Astrocyte (in vitro differentiated cells and primary cell): Measurements from ENCODE around the gene LDB1. TPM values are rescaled to one million over a fixed set of nuclear protein-coding genes. Genes with fewer than 3 reads are reported as not detected.

Experiments
- DNase-seq: peaks from one replicate; pipeline ENCODE4 v3.0.0-alpha.2; 2010; ENCODE audit warnings: low read depth
- FAIRE-seq: peaks from 2 replicates; lab custom pipeline; 2011; peaks lifted over from hg19 to GRCh38; lab: Jason Lieb, UNC
- H2AFZ ChIP-seq: 2 replicates; pipeline ENCODE4 v1.6.0; 2012; ENCODE audit warnings: low read depth, low read length, inconsistent platforms
- H3K27ac ChIP-seq: 2 replicates; pipeline ENCODE4 v1.5.1; 2011; ENCODE audit warnings: low read depth, low read length, inconsistent platforms
- H3K27me3 ChIP-seq: 2 replicates; pipeline ENCODE4 v1.6.0; 2011; ENCODE audit warnings: low read length, inconsistent platforms; ENCODE audit not compliant: insufficient read depth
- H3K36me3 ChIP-seq: 2 replicates; pipeline ENCODE4 v1.5.1; 2011; ENCODE audit warnings: low read length, inconsistent platforms; ENCODE audit not compliant: insufficient read depth
- H3K4me1 ChIP-seq: 2 replicates; pipeline ENCODE4 v1.5.1; 2011; ENCODE audit warnings: low read length, inconsistent platforms; ENCODE audit not compliant: insufficient read depth
- H3K4me2 ChIP-seq: 2 replicates; pipeline ENCODE4 v1.6.0; 2012; ENCODE audit warnings: low read length, inconsistent platforms
- H3K4me3 ChIP-seq: 2 replicates; pipeline ENCODE4 v1.5.1; 2011; ENCODE audit warnings: low read depth, mild to moderate bottlenecking, low read length, inconsistent platforms; ENCODE audit not compliant: insufficient read depth
- H3K79me2 ChIP-seq: 2 replicates; pipeline ENCODE4 v1.6.0; 2012; ENCODE audit warnings: mild to moderate bottlenecking, low read length, inconsistent platforms; ENCODE audit not compliant: insufficient read depth
- H3K9ac ChIP-seq: 2 replicates; pipeline ENCODE4 v1.6.0; 2012; ENCODE audit warnings: mild to moderate bottlenecking, low read length, inconsistent platforms
- H3K9me3 ChIP-seq: 2 replicates; pipeline ENCODE4 v1.5.1; 2012; ENCODE audit warnings: low read depth, mild to moderate bottlenecking, low read length, inconsistent platforms; ENCODE audit not compliant: insufficient read depth
- H4K20me1 ChIP-seq: 2 replicates; pipeline ENCODE4 v1.6.0; 2012; ENCODE audit warnings: low read length, inconsistent platforms; ENCODE audit not compliant: insufficient read depth
- H3K27ac Mint-ChIP-seq: one replicate; pipeline ENCODE4 v1.8.0; 2021; ENCODE audit warnings: mild to moderate bottlenecking, mixed read lengths; ENCODE audit not compliant: unreplicated experiment
- H3K27me3 Mint-ChIP-seq: one replicate; pipeline ENCODE4 v1.8.0; 2021; ENCODE audit warnings: low read depth, mixed read lengths; ENCODE audit not compliant: unreplicated experiment
- H3K36me3 Mint-ChIP-seq: one replicate; pipeline ENCODE4 v1.8.0; 2021; ENCODE audit warnings: low read depth, mixed read lengths; ENCODE audit not compliant: unreplicated experiment
- H3K4me1 Mint-ChIP-seq: one replicate; pipeline ENCODE4 v1.8.0; 2021; ENCODE audit warnings: low read depth, mixed read lengths; ENCODE audit not compliant: unreplicated experiment
- H3K4me3 Mint-ChIP-seq: one replicate; pipeline ENCODE4 v1.8.0; 2021; ENCODE audit warnings: mild to moderate bottlenecking, moderate library complexity, mixed read lengths; ENCODE audit not compliant: unreplicated experiment
- H3K9me3 Mint-ChIP-seq: one replicate; pipeline ENCODE4 v1.8.0; 2021; ENCODE audit warnings: mild to moderate bottlenecking, mixed read lengths; ENCODE audit not compliant: unreplicated experiment
- EZH2 ChIP-seq: IDR thresholded peaks from 2 replicates; pipeline ENCODE4 v1.6.1; 2012; ENCODE audit warnings: mild to moderate bottlenecking, low read length, inconsistent platforms; ENCODE audit not compliant: insufficient read depth
- total RNA-seq: library from RNA; stranded (reverse); gene quantifications from 2 replicates; pipeline ENCODE4 v1.2.1, GENCODE V29; 2021
- TF ChIP-seq, protein P1 (sequence below): IDR thresholded peaks from 2 replicates; pipeline ENCODE4 v1.5.1; 2011; ENCODE audit warnings: low read depth, mild to moderate bottlenecking, inconsistent platforms, low read length, moderate library complexity; ENCODE audit not compliant: insufficient read depth

Gene LDB1
- total RNA-seq, 1 donor from 2014 or later = 134 TPM

DNA sequence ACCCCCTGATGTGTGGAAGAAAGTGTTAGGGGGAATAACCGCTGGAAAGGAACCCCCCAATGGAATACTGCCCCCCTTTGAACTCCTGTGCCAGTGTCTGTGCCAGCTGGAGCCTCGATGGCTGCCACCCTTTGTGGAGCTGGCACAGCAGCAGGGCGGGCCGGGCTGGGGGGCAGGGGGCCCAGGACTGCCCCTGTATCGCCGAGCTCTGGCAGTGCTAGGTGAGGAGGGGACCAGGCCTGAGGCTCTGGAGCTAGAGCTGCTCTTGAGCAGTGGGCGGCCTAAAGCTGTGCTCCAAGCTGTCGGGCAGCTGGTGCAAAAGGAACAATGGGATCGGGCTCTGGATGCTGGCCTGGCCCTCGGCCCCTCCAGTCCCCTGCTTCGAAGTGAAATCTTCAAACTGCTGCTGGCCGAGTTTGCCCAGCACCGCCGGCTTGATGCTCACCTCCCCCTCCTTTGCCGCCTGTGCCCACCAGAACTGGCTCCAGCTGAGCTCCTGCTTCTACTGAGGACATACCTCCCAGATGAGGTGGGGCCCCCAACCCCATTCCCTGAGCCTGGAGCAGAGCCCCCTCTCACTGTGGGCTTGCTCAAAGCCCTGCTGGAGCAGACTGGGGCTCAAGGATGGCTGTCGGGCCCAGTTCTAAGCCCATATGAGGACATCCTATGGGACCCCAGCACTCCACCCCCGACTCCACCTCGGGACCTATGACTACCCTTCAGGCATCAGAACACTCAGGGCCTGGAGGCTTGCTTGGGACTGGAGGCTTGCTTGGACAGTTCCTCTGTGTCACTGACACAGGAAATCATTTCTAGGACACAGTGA is 52.9 kb downstream of the LDB1 start:
- Mint-ChIP-seq H3K27ac (peak overlapping the region; percentile 34), H3K9me3 (no peaks in the 10 kb centered on the region), H3K27me3 (no peaks in the 10 kb centered on the region), H3K36me3 (peaks cover 3% of the 10 kb centered on the region), H3K4me3 (peak overlapping the region; percentile 89), H3K4me1 (peaks cover 14% of the 10 kb centered on the region)
- Histone ChIP-seq H3K4me3 (no peak overlapping the region), H3K9me3 (no peaks in the 10 kb centered on the region), H3K4me2 (peak overlapping the region; percentile 100), H3K36me3 (peaks cover 4% of the 10 kb centered on the region), H3K9ac (peak overlapping the region; percentile 92), H4K20me1 (peaks cover 43% of the 10 kb centered on the region), H3K79me2 (peaks cover 40% of the 10 kb centered on the region), H2AFZ (no peak overlapping the region), H3K27me3 (no peaks in the 10 kb centered on the region), H3K4me1 (peaks cover 9% of the 10 kb centered on the region), H3K27ac (no peak overlapping the region)
- FAIRE-seq (no peak), DNase-seq (no peak)
- TF ChIP-seq, protein P1, sequence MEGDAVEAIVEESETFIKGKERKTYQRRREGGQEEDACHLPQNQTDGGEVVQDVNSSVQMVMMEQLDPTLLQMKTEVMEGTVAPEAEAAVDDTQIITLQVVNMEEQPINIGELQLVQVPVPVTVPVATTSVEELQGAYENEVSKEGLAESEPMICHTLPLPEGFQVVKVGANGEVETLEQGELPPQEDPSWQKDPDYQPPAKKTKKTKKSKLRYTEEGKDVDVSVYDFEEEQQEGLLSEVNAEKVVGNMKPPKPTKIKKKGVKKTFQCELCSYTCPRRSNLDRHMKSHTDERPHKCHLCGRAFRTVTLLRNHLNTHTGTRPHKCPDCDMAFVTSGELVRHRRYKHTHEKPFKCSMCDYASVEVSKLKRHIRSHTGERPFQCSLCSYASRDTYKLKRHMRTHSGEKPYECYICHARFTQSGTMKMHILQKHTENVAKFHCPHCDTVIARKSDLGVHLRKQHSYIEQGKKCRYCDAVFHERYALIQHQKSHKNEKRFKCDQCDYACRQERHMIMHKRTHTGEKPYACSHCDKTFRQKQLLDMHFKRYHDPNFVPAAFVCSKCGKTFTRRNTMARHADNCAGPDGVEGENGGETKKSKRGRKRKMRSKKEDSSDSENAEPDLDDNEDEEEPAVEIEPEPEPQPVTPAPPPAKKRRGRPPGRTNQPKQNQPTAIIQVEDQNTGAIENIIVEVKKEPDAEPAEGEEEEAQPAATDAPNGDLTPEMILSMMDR = no peak
- no peak for TF ChIP-seq EZH2

DNA sequence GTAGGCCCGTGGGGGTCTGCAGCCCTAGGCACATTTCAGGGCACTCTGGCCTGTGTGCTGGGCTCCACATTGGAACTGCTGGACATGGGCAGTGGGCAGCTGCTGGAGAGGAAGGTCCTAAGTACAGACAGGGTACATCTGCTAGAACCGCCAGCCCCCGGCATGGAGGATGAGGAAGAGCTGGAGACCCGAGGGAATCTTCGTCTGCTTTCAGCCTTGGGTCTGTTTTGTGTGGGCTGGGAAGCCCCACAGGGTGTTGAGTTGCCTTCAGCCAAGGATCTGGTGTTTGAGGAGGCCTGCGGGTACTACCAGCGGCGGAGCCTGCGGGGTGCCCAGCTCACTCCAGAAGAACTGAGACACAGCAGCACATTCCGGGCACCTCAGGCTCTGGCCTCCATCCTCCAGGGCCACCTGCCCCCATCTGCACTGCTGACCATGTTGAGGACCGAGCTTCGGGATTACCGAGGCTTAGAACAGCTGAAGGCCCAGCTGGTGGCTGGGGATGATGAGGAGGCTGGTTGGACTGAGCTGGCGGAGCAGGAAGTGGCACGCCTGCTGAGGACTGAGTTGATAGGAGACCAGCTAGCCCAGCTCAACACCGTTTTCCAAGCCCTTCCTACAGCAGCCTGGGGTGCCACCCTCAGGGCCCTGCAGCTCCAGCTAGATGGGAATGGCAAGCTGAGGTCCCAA is 53.6 kb downstream of the LDB1 start:
- H4K20me1 ChIP-seq = peaks cover 43% of the 10 kb centered on the region
- H3K4me3 ChIP-seq = peak overlapping the region; percentile 71
- H3K27ac ChIP-seq = no peak overlapping the region
- no peak overlapping the region for H2AFZ ChIP-seq
- TF ChIP-seq, protein P1 = no peak
- no peak for TF ChIP-seq EZH2
- peaks cover 3% of the 10 kb centered on the region for H3K36me3 Mint-ChIP-seq
- peak overlapping the region; percentile 89 for H3K4me3 Mint-ChIP-seq
- H3K27me3 ChIP-seq = no peaks in the 10 kb centered on the region
- H3K4me1 ChIP-seq = peaks cover 9% of the 10 kb centered on the region
- peak overlapping the region; percentile 75 for H3K27ac Mint-ChIP-seq
- FAIRE-seq (no peak), DNase-seq (no peak)
- peaks cover 4% of the 10 kb centered on the region for H3K36me3 ChIP-seq
- peaks cover 14% of the 10 kb centered on the region for H3K4me1 Mint-ChIP-seq
- H3K4me2 ChIP-seq = peak overlapping the region; percentile 100
- H3K27me3 Mint-ChIP-seq = no peaks in the 10 kb centered on the region
- no peaks in the 10 kb centered on the region for H3K9me3 ChIP-seq
- H3K9me3 Mint-ChIP-seq = no peaks in the 10 kb centered on the region
- H3K79me2 ChIP-seq = peaks cover 40% of the 10 kb centered on the region
- H3K9ac ChIP-seq = peak overlapping the region; percentile 92
